Gastrocnemius medialis (tissue), 4 donors: ENCODE measurements around the gene SERPINE3.

Experiments
- POLR2A ChIP-seq, 2 donors: fragments of 450-650 bp; IDR thresholded peaks; one replicate each; pipeline ENCODE4 v1.6.1; 2017; ENCODE audit warnings: antibody characterized with exemption in 2 of 2, mild to moderate bottlenecking in 2 of 2, moderate library complexity in 2 of 2
- TF ChIP-seq, protein P1 (sequence below), 5 experiments: fragments of 450-650 bp in 3 of 5; fragments of 200-600 bp in 2 of 5; sonication (generic) in 2 of 5; IDR thresholded peaks in 4 of 5; conservative IDR thresholded peaks in 1 of 5; 1 replicate in 4 of 5; 2 replicates in 1 of 5; pipeline ENCODE4 v1.5.1; 2016 to 2019; ENCODE audit warnings: antibody characterized with exemption in 5 of 5, mild to moderate bottlenecking in 3 of 5, moderate library complexity in 3 of 5

DNA sequence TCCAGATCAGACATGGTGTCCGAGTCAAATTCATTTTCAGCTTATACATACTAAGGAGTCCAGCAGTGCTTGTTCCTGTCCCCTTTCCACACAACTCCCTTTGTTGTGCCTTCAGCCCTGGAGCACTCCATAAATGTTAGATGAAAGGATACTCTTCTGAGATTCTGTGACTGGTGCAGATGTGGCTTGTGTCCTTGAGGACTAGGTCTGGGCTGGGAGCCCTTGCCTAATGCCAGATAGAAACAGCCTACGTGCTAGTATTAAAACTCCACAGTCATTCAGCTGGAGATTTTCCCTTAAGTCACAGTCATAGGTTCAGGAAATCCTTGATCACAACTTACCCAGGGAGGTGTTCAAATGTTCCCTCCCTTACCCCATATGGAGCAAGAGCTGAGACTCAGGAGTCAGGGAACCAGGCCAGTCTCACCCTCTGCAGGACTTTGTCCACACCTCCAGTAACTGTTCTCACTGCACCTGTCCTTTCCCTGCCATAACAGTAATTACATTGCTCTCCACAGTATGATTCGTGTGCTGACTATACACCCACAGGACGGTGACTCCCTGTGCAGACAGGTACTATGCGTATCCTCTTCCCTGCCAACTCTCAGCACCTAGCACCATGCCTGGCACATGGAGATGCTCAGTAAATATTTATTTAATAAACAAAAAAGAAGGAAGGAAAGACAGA lies 15.5 kb upstream of the SERPINE3 start:
- TF ChIP-seq, protein P1, sequence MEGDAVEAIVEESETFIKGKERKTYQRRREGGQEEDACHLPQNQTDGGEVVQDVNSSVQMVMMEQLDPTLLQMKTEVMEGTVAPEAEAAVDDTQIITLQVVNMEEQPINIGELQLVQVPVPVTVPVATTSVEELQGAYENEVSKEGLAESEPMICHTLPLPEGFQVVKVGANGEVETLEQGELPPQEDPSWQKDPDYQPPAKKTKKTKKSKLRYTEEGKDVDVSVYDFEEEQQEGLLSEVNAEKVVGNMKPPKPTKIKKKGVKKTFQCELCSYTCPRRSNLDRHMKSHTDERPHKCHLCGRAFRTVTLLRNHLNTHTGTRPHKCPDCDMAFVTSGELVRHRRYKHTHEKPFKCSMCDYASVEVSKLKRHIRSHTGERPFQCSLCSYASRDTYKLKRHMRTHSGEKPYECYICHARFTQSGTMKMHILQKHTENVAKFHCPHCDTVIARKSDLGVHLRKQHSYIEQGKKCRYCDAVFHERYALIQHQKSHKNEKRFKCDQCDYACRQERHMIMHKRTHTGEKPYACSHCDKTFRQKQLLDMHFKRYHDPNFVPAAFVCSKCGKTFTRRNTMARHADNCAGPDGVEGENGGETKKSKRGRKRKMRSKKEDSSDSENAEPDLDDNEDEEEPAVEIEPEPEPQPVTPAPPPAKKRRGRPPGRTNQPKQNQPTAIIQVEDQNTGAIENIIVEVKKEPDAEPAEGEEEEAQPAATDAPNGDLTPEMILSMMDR (IDR thresholded peaks at IDR 0.05 in 4 of 5, conservative IDR thresholded peaks at IDR 0.05 in 1 of 5), result no peak
- no peak for TF ChIP-seq POLR2A (IDR thresholded peaks at IDR 0.05)
